ENCODE data around the gene RPN2.

DNA sequence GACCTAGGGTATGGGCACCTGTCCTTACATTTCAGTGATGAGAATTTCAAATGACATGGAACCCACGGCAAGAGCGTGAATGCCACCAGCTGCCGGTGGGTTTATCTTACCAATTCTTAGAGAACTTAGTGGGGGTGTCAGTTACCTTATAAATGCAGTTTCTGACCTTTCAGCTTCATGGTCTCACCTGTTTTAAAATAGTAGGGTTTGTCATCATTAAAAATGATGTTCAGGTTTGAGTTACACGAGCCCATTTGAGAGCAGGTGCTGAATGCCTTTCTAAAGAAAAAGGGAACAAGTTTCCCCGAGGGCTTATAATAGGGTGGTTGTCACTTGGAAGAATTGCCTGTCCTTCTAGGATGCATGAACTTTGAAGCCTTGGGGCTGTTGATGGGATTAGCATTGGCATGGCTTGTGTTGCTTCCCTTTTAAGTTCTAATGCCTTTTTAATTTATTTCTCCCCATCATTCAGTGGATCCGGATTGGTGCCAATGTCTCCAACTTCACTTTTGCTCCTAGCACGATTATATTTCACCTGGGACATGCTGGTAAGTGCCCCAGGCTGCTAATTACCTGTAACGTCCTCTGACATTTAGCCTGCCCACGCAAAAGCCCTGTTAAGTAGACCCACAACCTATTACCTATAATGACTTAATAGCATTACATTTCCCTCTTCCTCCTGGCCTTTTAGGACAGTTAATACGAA lies 54.6 kb downstream of the RPN2 start:
- TF ChIP-seq EP300 (IDR thresholded peaks at IDR 0.05) (no peak), POLR2AphosphoS5 (IDR thresholded peaks at IDR 0.05) (no peak), POLR2A (IDR thresholded peaks at IDR 0.05) (no peak)
- TF ChIP-seq, protein P1, sequence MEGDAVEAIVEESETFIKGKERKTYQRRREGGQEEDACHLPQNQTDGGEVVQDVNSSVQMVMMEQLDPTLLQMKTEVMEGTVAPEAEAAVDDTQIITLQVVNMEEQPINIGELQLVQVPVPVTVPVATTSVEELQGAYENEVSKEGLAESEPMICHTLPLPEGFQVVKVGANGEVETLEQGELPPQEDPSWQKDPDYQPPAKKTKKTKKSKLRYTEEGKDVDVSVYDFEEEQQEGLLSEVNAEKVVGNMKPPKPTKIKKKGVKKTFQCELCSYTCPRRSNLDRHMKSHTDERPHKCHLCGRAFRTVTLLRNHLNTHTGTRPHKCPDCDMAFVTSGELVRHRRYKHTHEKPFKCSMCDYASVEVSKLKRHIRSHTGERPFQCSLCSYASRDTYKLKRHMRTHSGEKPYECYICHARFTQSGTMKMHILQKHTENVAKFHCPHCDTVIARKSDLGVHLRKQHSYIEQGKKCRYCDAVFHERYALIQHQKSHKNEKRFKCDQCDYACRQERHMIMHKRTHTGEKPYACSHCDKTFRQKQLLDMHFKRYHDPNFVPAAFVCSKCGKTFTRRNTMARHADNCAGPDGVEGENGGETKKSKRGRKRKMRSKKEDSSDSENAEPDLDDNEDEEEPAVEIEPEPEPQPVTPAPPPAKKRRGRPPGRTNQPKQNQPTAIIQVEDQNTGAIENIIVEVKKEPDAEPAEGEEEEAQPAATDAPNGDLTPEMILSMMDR (IDR thresholded peaks at IDR 0.05): no peak

Measured in gastroesophageal sphincter (tissue), 3 donors.